ENCODE data around the gene LIMS2. TPM values are rescaled to one million over a fixed set of nuclear protein-coding genes. Genes with fewer than 3 reads are reported as not detected.

LIMS2 gene
- total RNA-seq, 2 donors from 2014 or later, result 80.2 to 91.7 TPM

DNA sequence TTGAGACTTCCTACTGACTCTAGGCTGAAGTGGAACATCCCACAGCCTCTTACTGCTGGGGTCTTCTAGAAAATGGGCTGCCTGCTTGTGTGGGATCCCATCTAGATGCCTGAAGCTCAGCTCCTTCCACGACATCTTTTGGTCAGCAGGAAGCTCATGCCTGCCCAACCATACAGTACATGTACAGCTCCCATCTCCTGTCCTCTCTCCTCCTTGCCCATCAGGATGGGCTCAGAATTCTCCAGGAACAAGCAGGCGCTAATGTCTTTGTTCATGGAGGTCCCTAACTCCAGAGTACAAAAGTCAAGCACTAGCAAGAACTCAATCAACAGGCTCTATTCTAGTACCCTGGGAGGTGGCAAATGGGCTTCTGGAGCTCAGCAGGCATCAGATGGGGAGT, 61.1 kb downstream of the LIMS2 start:
- no peak for DNase-seq (ENCODE audit: low spot score)
- no peaks in the 10 kb centered on the region for H3K36me3 ChIP-seq
- H3K4me3 ChIP-seq, result no peak overlapping the region
- no peak overlapping the region for H3K27ac ChIP-seq
- H3K4me1 ChIP-seq, result no peaks in the 10 kb centered on the region
- H3K9me3 ChIP-seq, result peaks cover 0 to 14% of the 10 kb centered on the region in 2 donors
- TF ChIP-seq, protein P1, sequence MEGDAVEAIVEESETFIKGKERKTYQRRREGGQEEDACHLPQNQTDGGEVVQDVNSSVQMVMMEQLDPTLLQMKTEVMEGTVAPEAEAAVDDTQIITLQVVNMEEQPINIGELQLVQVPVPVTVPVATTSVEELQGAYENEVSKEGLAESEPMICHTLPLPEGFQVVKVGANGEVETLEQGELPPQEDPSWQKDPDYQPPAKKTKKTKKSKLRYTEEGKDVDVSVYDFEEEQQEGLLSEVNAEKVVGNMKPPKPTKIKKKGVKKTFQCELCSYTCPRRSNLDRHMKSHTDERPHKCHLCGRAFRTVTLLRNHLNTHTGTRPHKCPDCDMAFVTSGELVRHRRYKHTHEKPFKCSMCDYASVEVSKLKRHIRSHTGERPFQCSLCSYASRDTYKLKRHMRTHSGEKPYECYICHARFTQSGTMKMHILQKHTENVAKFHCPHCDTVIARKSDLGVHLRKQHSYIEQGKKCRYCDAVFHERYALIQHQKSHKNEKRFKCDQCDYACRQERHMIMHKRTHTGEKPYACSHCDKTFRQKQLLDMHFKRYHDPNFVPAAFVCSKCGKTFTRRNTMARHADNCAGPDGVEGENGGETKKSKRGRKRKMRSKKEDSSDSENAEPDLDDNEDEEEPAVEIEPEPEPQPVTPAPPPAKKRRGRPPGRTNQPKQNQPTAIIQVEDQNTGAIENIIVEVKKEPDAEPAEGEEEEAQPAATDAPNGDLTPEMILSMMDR (IDR thresholded peaks at IDR 0.05), result no peak
- no peaks in the 10 kb centered on the region for H3K27me3 ChIP-seq

DNA sequence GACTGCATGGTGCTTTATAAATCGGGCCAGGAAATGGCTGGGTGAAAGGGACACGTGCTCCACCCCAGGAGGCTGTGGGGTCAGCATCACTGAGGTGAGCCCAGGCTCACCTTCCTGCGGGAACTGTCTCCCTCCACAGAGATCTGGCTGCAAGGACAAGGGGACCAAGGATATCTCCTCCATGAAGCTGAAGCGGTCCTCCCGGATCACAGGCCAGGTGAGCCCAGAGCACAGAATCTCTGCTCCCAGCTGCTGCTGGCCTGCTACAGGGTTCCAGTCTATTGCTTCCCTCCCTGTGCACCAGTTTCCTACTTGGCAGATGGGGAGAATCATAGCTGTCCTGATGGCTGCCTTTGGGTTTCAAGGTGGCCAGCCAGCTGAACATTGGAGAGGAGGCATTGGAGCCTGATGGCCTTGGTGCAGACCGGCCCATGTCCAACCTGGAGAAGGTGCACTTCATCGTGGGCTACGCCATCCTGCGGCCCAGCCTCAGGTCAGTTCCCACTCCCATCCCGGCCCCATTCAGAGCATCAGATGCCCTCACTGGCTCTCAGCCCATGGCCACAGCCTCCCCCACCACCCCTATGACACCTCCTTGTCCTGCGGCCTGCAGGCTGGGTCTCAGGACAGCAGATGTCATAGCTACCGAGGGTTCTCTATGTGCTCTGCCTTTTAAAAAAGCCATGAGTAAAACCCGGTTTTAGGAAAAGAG, 63.1 kb downstream of the LIMS2 start:
- Histone ChIP-seq H3K4me1 (no peaks in the 10 kb centered on the region), H3K9me3 (peaks cover 0 to 14% of the 10 kb centered on the region in 2 donors)
- no peak for DNase-seq (ENCODE audit: low spot score)

DNA sequence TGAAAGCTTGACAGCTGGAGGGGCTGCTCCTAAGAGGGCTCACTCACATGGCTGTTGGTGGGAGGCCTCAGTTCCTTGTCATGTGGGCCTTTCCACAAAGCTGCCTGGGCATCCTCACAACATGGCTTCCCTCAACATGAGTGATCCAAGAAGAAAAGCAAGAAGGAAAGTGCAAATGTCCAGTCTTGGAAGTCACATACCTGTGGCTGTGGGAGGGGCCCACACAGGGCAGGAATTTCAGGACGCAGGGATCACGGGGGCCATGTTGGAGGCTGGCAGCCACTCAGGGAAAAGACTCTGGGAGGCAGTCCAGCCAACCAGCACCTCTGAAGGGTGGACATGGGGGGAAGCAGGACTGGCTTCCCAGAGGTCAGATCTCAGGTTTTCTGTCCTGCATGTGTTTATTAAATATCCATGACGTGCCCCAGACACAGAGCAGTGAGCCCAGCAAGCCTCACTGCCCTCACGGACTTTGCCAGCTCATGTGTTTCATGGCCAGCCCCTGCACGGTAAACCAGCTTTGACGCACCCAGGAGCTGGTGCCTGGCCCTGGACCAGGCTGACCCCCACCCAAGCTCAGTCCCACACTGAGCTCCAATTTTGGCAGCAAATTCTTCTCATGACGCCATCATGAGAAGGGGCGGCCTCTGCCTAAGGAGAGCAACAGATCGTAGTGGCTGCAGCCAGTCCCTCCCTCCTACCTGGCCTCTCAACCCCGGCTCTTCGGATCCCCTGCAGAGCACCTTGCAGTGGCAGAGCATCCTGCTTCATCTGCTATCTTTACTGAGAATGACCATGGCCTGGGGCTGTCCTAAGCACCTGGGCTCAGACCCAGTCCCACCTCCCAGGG, 64.0 kb downstream of the LIMS2 start:
- Histone ChIP-seq H3K27ac (no peak overlapping the region), H3K4me1 (no peaks in the 10 kb centered on the region), H3K9me3 (peaks cover 0 to 14% of the 10 kb centered on the region in 2 donors), H3K4me3 (no peak overlapping the region), H3K36me3 (no peaks in the 10 kb centered on the region), H3K27me3 (no peaks in the 10 kb centered on the region)
- TF ChIP-seq, protein P1 (IDR thresholded peaks at IDR 0.05), result no peak
- DNase-seq (ENCODE audit: low spot score), result no peak

More for the DNA sequence above, 63.1 kb downstream of the LIMS2 start:
- Histone ChIP-seq H3K36me3 (no peaks in the 10 kb centered on the region), H3K27ac (no peak overlapping the region), H3K4me3 (no peak overlapping the region), H3K27me3 (no peaks in the 10 kb centered on the region)
- TF ChIP-seq, protein P1 (IDR thresholded peaks at IDR 0.05), result no peak

DNA sequence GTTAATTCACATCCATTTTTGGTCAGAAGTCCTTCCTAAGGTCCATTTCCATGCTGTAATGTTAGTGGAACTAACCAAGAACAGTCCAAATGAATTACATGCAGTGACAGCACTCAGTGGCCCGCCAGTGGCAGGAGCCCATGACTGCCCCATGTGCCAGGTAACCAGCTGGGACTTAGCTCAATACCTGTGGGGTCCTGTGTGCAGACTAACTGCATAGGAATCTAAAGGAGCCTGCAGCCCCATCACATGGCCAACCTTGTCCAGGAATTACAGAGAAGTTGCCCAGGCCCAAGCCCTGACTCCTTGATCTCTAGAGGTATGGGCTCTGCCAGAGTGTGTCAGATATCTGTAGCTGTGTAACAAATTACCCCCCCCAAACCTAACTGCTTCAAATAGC, 64.8 kb downstream of the LIMS2 start:
- TF ChIP-seq, protein P1 (IDR thresholded peaks at IDR 0.05), result no peak
- no peak overlapping the region for H3K4me3 ChIP-seq
- no peaks in the 10 kb centered on the region for H3K27me3 ChIP-seq
- H3K36me3 ChIP-seq, result no peaks in the 10 kb centered on the region
- DNase-seq (ENCODE audit: low spot score), result no peak
- H3K9me3 ChIP-seq, result peaks cover 0 to 14% of the 10 kb centered on the region in 2 donors
- no peak overlapping the region for H3K27ac ChIP-seq
- no peaks in the 10 kb centered on the region for H3K4me1 ChIP-seq

DNA sequence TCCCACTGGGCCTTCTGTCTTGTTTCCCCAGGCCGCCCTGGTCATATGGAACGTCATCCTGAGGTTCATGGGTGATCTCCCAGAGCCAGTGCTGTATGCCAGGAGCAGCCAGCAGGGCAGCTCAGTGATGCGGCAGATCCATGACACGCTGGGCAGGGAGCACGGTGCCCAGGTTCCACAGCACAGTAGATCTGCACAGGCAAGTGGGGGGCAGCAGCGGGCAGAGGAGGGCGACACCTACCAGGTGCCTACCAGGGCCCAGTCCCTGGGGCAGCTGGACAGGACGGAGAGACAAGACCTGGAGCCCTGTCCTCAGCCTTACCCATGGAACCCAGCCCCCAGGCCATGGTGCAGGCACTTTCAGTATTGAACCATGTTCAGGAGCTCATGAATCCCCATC, 65.5 kb downstream of the LIMS2 start:
- no peak for DNase-seq (ENCODE audit: low spot score)
- no peaks in the 10 kb centered on the region for H3K27me3 ChIP-seq
- peaks cover 0 to 14% of the 10 kb centered on the region in 2 donors for H3K9me3 ChIP-seq
- no peak overlapping the region for H3K27ac ChIP-seq
- no peaks in the 10 kb centered on the region for H3K36me3 ChIP-seq
- TF ChIP-seq, protein P1 (IDR thresholded peaks at IDR 0.05), result no peak
- no peak overlapping the region for H3K4me3 ChIP-seq
- no peaks in the 10 kb centered on the region for H3K4me1 ChIP-seq
